Esophagus muscularis mucosa (tissue), 3 donors: Measurements from ENCODE around the gene TLL2.

ENCODE experiments used
- POLR2A ChIP-seq: fragments of 450-650 bp; IDR thresholded peaks from one replicate; pipeline ENCODE4 v1.6.1; 2017; ENCODE audit warnings: antibody characterized with exemption, moderate library complexity, mild to moderate bottlenecking, low read depth
- POLR2AphosphoS5 ChIP-seq, 2 donors: sonication (generic); formaldehyde crosslinking; IDR thresholded peaks; one replicate each; pipeline ENCODE4 v1.6.1; 2017; ENCODE audit warnings: antibody characterized with exemption in 2 of 2
- TF ChIP-seq, protein P1 (sequence below), 3 experiments: fragments of 200-600 bp in 2 of 3; fragments of 450-650 bp in 1 of 3; sonication (generic) in 2 of 3; IDR thresholded peaks; one replicate each; pipeline ENCODE4 v1.5.1; 2017 to 2019; ENCODE audit warnings: antibody characterized with exemption in 3 of 3, mild to moderate bottlenecking in 2 of 3, moderate library complexity in 1 of 3

DNA sequence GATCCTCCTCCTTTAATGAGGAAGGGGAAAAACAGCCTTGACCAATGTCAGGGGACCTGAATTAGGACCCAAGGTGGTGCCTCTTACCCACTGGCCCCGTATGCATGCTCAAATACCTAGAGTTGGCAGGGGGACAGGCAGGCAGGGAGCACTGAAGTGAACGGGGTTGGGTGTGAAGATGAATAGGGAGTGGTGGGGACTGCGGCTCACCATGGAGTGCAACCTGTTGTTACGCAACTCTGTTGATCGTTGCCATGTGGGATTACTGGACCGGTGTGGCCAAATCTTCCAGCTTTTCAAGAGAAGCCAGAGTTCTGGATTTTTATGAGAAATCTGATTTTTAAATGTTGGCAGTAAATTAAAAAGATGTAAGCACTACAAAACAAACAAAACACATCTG, 48.1 kb downstream of the TLL2 start:
- TF ChIP-seq, protein P1, sequence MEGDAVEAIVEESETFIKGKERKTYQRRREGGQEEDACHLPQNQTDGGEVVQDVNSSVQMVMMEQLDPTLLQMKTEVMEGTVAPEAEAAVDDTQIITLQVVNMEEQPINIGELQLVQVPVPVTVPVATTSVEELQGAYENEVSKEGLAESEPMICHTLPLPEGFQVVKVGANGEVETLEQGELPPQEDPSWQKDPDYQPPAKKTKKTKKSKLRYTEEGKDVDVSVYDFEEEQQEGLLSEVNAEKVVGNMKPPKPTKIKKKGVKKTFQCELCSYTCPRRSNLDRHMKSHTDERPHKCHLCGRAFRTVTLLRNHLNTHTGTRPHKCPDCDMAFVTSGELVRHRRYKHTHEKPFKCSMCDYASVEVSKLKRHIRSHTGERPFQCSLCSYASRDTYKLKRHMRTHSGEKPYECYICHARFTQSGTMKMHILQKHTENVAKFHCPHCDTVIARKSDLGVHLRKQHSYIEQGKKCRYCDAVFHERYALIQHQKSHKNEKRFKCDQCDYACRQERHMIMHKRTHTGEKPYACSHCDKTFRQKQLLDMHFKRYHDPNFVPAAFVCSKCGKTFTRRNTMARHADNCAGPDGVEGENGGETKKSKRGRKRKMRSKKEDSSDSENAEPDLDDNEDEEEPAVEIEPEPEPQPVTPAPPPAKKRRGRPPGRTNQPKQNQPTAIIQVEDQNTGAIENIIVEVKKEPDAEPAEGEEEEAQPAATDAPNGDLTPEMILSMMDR (IDR thresholded peaks at IDR 0.05), result no peak
- TF ChIP-seq POLR2A, result no peak
- no peak for TF ChIP-seq POLR2AphosphoS5 (IDR thresholded peaks at IDR 0.05)
